ENCODE measurements around the gene DLX1. TPM values are rescaled to one million over a fixed set of nuclear protein-coding genes. Genes with fewer than 3 reads are reported as not detected.

Gene DLX1
- total RNA-seq, 3 donors from 2014 or later: 0.29 TPM; not detected in 2

DNA sequence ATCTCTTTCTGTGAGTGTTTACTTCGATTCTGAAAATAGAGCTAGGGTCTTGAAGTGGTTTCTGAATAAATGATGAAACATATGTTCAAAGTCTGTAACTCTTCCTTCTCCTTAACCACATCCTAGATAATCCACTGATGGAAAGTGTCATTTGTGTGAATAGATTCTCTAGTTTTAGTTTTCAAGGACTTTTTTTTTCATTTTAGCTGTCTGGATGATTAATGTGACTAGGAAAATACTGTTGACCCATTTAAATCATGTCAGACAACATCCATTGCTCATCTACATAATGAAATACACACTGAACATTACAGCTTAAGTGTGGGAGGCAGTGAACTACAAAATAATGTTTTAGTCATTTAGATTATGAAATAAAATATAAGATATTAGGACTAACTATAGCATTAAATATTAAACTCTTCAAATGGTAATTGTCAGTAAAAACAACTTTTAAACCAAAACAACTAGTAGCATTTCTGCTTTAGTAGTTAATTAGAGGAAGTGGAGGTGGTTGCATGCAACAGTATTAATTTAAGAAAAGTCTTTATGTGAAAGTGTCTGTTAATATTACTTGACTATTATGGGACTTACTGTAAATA, 39.1 kb upstream of the DLX1 start:
- Histone ChIP-seq H3K4me1 (no peaks in the 10 kb centered on the region), H3K27me3 (no peaks in the 10 kb centered on the region), H3K27ac (no peak overlapping the region), H3K9me3 (no peaks in the 10 kb centered on the region), H3K36me3 (no peaks in the 10 kb centered on the region), H3K4me3 (no peak overlapping the region)
- no peak for TF ChIP-seq POLR2A (IDR thresholded peaks at IDR 0.05)
- TF ChIP-seq POLR2AphosphoS5 (IDR thresholded peaks at IDR 0.05): no peak
- TF ChIP-seq, protein P1, sequence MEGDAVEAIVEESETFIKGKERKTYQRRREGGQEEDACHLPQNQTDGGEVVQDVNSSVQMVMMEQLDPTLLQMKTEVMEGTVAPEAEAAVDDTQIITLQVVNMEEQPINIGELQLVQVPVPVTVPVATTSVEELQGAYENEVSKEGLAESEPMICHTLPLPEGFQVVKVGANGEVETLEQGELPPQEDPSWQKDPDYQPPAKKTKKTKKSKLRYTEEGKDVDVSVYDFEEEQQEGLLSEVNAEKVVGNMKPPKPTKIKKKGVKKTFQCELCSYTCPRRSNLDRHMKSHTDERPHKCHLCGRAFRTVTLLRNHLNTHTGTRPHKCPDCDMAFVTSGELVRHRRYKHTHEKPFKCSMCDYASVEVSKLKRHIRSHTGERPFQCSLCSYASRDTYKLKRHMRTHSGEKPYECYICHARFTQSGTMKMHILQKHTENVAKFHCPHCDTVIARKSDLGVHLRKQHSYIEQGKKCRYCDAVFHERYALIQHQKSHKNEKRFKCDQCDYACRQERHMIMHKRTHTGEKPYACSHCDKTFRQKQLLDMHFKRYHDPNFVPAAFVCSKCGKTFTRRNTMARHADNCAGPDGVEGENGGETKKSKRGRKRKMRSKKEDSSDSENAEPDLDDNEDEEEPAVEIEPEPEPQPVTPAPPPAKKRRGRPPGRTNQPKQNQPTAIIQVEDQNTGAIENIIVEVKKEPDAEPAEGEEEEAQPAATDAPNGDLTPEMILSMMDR (IDR thresholded peaks at IDR 0.05): no peak
- DNase-seq (ENCODE audit: low spot score in 2 of 2): no peak
- intact Hi-C loops (cut with DNase I; ENCODE audit: low total_unique reads): no loop called here

DNA sequence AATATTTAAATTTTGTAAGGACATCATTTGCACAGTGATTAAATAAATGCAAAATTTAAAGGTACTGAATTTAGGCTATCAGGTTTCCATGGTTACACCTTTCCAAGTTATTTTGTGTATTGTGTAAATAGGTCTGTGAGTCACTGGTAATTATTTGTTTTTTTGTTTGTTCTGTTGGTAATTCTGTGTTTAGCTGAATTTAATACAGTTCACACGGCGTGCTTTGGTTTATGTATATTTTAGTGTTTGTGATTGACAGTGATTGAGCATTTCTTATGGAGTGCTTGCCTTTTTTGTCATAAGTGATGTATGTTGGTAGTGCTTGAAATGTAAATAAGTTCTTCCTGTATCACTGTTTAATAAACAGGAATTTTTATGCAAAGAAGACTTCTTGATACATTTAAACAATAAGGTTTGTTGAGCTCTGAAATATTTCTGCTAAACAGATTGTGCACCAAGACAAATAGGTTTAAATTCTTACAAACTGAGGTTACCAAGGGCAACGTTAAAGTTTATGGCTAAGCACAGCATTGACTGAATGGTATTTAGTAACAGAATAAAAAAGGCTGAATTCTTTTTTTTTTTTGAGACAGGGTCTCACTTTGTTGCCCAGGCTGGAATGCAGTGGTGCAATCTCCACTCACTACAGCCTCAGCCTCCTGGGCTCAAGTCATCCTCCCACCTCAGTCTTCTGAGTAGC, 38.3 kb upstream of the DLX1 start:
- H3K4me3 ChIP-seq: no peak overlapping the region
- H3K27ac ChIP-seq: no peak overlapping the region
- H3K27me3 ChIP-seq: no peaks in the 10 kb centered on the region
- no peaks in the 10 kb centered on the region for H3K4me1 ChIP-seq
- DNase-seq (ENCODE audit: low spot score in 2 of 2): no peak
- H3K36me3 ChIP-seq: no peaks in the 10 kb centered on the region
- no peak for TF ChIP-seq POLR2A (IDR thresholded peaks at IDR 0.05)
- TF ChIP-seq, protein P1 (IDR thresholded peaks at IDR 0.05): no peak
- TF ChIP-seq POLR2AphosphoS5 (IDR thresholded peaks at IDR 0.05): no peak
- no peaks in the 10 kb centered on the region for H3K9me3 ChIP-seq
- intact Hi-C loops (cut with DNase I; ENCODE audit: low total_unique reads): no loop called here

DNA sequence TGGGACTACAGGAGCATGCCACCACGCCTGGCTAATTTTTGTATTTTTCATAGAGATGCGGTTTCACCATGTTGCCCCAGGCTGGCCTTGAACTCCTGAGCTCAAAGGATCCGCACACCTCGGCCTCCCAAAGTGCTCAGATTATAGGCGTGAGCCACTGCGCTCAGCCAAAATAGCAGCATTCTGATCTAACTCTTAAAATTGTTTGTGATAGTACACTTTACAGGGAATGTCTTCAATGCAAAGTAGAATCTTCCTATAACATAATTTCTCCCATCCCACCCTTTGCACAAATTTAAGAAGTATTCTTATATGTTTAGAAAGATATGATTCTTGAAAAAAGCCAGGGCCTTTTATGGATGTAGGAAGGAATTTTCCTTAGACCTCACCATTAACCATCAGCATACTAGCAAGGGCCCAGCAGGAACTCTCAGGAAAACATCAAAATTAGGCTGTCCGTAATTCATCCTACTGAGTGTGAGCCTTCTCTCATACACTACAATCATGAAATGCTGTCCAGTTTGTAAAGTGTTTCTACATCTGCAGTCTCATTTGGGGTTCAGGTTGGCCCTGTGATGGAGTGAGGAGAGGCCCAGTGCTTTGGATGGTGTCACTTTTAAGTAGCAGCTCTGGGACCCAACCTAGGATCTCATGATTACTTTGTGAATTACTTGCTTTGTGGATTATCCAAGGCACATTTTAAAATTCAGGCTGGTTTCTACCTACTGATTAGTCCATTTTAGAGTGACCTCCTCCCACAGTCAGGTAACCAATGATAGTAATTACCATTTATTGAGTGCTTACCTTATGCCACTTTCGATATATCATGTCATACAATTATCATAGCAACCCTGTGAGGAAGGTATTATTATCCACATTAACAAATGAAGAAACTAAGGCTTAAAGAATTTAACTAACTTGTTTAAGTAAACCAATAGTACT, 37.5 kb upstream of the DLX1 start:
- intact Hi-C loops (cut with DNase I; ENCODE audit: low total_unique reads): no loop called here
- Histone ChIP-seq H3K4me3 (no peak overlapping the region), H3K27ac (no peak overlapping the region), H3K4me1 (no peaks in the 10 kb centered on the region), H3K27me3 (no peaks in the 10 kb centered on the region), H3K9me3 (no peaks in the 10 kb centered on the region), H3K36me3 (no peaks in the 10 kb centered on the region)
- TF ChIP-seq POLR2A (IDR thresholded peaks at IDR 0.05) (no peak), POLR2AphosphoS5 (IDR thresholded peaks at IDR 0.05) (no peak)
- TF ChIP-seq, protein P1 (IDR thresholded peaks at IDR 0.05): no peak
- no peak for DNase-seq (ENCODE audit: low spot score in 2 of 2)

DNA sequence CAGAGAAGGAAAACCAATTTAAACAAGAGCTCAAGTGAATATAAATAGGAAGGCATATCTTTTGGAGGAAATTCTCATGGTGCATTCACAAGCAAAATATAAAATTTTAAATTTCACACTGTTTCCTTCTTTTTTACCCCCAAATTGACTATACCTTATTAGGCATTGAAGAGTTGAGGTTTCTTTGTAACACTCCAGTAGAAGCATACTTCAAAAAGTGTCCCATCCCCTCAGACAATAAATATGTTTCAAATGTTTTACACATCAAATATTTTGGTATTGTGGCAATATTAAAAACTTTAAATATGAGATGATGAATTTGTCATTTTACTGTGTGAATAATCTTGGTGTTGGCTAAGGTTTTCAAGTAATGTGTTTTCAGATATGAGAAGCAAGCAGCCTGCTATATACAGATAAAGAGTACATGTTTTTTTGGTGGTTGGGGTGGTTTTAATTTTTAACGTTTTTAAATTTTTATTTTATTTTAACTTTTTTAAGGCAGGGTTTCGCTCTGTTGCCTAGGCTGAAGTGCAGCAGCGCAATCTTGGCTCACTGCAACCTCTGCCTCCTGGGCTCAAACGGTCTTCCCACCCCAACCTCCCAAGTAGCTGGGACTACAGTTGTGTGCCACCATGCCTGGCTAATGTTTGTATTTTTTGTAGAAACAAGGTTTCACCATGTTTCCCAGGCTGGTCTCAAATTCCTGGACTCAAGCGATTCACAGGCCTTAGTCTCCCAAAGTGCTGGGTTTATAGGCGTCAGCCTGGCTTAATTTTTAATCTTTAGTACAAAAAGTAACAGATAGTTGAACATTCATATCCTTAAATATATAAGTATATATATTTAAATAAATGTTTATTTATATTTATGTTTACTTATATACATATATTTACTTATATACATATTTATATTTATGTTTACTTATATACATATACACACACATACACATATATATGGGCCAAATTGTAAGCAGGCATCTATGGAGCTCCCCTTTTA, 36.5 kb upstream of the DLX1 start:
- no peaks in the 10 kb centered on the region for H3K4me1 ChIP-seq
- no peaks in the 10 kb centered on the region for H3K9me3 ChIP-seq
- TF ChIP-seq, protein P1 (IDR thresholded peaks at IDR 0.05): no peak
- TF ChIP-seq POLR2A (IDR thresholded peaks at IDR 0.05): no peak
- no peak for TF ChIP-seq POLR2AphosphoS5 (IDR thresholded peaks at IDR 0.05)
- no peaks in the 10 kb centered on the region for H3K27me3 ChIP-seq
- no peaks in the 10 kb centered on the region for H3K36me3 ChIP-seq
- intact Hi-C loops (cut with DNase I; ENCODE audit: low total_unique reads): no loop called here
- H3K4me3 ChIP-seq: no peak overlapping the region
- no peak for DNase-seq (ENCODE audit: low spot score in 2 of 2)
- no peak overlapping the region for H3K27ac ChIP-seq

Measured in breast epithelium (tissue), 4 donors.